Activated CD4-positive, alpha-beta memory T cell treated with anti-CD3 and anti-CD28 coated beads for 36 hours (primary cell): Measurements from ENCODE around the gene NQO1. TPM values are rescaled to one million over a fixed set of nuclear protein-coding genes. Genes with fewer than 3 reads are reported as not detected.
"Not testable (repeated sequence)": the region's sequence is repeated elsewhere in the genome, so short reads cannot be mapped to it uniquely, and the experiment has no call there.

Experiments
- CTCF ChIA-PET: fragments of 350-600 bp; sonication (Branson Sonifier 250); formaldehyde crosslinking; loops from one replicate; lab custom pipeline; 2021; ENCODE audit warnings: antibody characterized with exemption, inconsistent platforms; lab: Charles Lee
- POLR2A ChIA-PET: fragments of 350-600 bp; sonication (Branson Sonifier 250); formaldehyde crosslinking; loops from one replicate; lab custom pipeline; 2021; ENCODE audit warnings: antibody characterized with exemption; lab: Charles Lee
- DNase-seq: peaks from one replicate; pipeline ENCODE4 v3.0.0-alpha.2; 2020
- H3K27ac Mint-ChIP-seq: one replicate; pipeline ENCODE4 v1.8.0; 2021; ENCODE audit warnings: mixed read lengths
- H3K27me3 Mint-ChIP-seq: one replicate; pipeline ENCODE4 v1.8.0; 2021; ENCODE audit warnings: mixed read lengths
- H3K36me3 Mint-ChIP-seq: one replicate; pipeline ENCODE4 v1.8.0; 2021; ENCODE audit warnings: mixed read lengths
- H3K4me1 Mint-ChIP-seq: one replicate; pipeline ENCODE4 v1.8.0; 2021; ENCODE audit warnings: low read depth, mixed read lengths
- H3K4me3 Mint-ChIP-seq: one replicate; pipeline ENCODE4 v1.8.0; 2021; ENCODE audit warnings: mild to moderate bottlenecking, mixed read lengths
- H3K9me3 Mint-ChIP-seq: one replicate; pipeline ENCODE4 v1.8.0; 2021; ENCODE audit warnings: mixed read lengths
- intact Hi-C: fragments of 100-400 bp; cut with micrococcal nuclease; formaldehyde crosslinking; loops from one replicate; pipeline ENCODE4 v1.15.1; 2023
- total RNA-seq, 2 experiments: library from RNA; stranded (reverse); gene quantifications; one replicate each; pipeline ENCODE4 v1.2.3, GENCODE V29; 2021

NQO1 gene
- total RNA-seq, 2 experiments from 2014 or later = 14.9 to 18.2 TPM

- Mint-ChIP-seq H3K36me3 (peaks cover 50% of the 10 kb centered on the region), H3K9me3 (no peaks in the 10 kb centered on the region), H3K27me3 (no peaks in the 10 kb centered on the region), H3K27ac (no peak overlapping the region), H3K4me1 (no peaks in the 10 kb centered on the region), H3K4me3 (no peak overlapping the region)
- POLR2A ChIA-PET = interaction anchor here (0.6 to 1.1 kb wide), 2 partner anchors 9 to 175 kb away, joined by 3 read pairs; no protein-coding TSS in a partner anchor
- CTCF ChIA-PET = interaction anchor here (0.6 kb wide), 1 partner anchor 32 kb away, joined by 3 read pairs; no protein-coding TSS in a partner anchor
- intact Hi-C loops = no loop called here
- no peak for DNase-seq
Measured at GRCh38 chr16:69741519-69741918, 15.2 kb upstream of the NQO1 start.

GRCh38 chr16:69732101-69732500, 5.7 kb upstream of the NQO1 start:
- H3K27ac Mint-ChIP-seq = no peak overlapping the region
- no peak overlapping the region for H3K4me3 Mint-ChIP-seq
- no peaks in the 10 kb centered on the region for H3K9me3 Mint-ChIP-seq
- ChIA-PET POLR2A (no interaction called here), CTCF (interaction anchor here (0.7 to 1.1 kb wide), 2 partner anchors 22 kb away, joined by 4 read pairs; partner anchors contain the start of gene NOB1)
- no peak for DNase-seq
- no peaks in the 10 kb centered on the region for H3K36me3 Mint-ChIP-seq
- H3K4me1 Mint-ChIP-seq = peaks cover 2% of the 10 kb centered on the region
- intact Hi-C loops = no loop called here
- H3K27me3 Mint-ChIP-seq = no peaks in the 10 kb centered on the region

- H3K27ac Mint-ChIP-seq, H3K4me3 Mint-ChIP-seq, H3K27me3 Mint-ChIP-seq, intact Hi-C loops, H3K36me3 Mint-ChIP-seq, DNase-seq, H3K9me3 Mint-ChIP-seq, POLR2A ChIA-PET: not testable (repeated sequence)
- H3K4me1 Mint-ChIP-seq = peaks cover 10% of the 10 kb centered on the region
- CTCF ChIA-PET = interaction anchor here (0.7 kb wide), 1 partner anchor 23 kb away, joined by 4 read pairs; the partner anchor contains the start of gene NOB1
Measured at GRCh38 chr16:69731280-69731679, 4.9 kb upstream of the NQO1 start.

GRCh38 chr16:69729030-69729429, 2.7 kb upstream of the NQO1 start:
- H3K4me3 Mint-ChIP-seq, H3K9me3 Mint-ChIP-seq, H3K27ac Mint-ChIP-seq, POLR2A ChIA-PET, H3K36me3 Mint-ChIP-seq, H3K27me3 Mint-ChIP-seq, DNase-seq, intact Hi-C loops: not testable (repeated sequence)
- CTCF ChIA-PET = interaction anchor here (6.5 kb wide), 1 partner anchor 25 kb away, joined by 54 read pairs; the partner anchor contains the start of gene NOB1
- H3K4me1 Mint-ChIP-seq = peaks cover 17% of the 10 kb centered on the region

GRCh38 chr16:69727916-69728270, 1.5 kb upstream of the NQO1 start:
- DNase-seq = no peak
- H3K4me1 Mint-ChIP-seq = peaks cover 17% of the 10 kb centered on the region
- no peaks in the 10 kb centered on the region for H3K36me3 Mint-ChIP-seq
- H3K9me3 Mint-ChIP-seq = no peaks in the 10 kb centered on the region
- ChIA-PET POLR2A (interaction anchor here (2.3 kb wide), 1 partner anchor 26 kb away, joined by 15 read pairs; the partner anchor contains the start of gene NOB1), CTCF (interaction anchor here (1.4 to 6.5 kb wide), 2 partner anchors 19 to 26 kb away, joined by 4 to 54 read pairs; partner anchors contain the start of gene NOB1)
- intact Hi-C loops = no loop called here
- no peak overlapping the region for H3K27ac Mint-ChIP-seq
- peak overlapping the region; percentile 87 for H3K4me3 Mint-ChIP-seq
- H3K27me3 Mint-ChIP-seq = no peaks in the 10 kb centered on the region

- Mint-ChIP-seq H3K4me3 (peak overlapping the region; percentile 87), H3K36me3 (no peaks in the 10 kb centered on the region), H3K27ac (peak overlapping the region; percentile 86), H3K27me3 (no peaks in the 10 kb centered on the region), H3K4me1 (peaks cover 17% of the 10 kb centered on the region), H3K9me3 (no peaks in the 10 kb centered on the region)
- no peak for DNase-seq
- intact Hi-C loops = loop anchor here (1.0 kb wide), 4 partner anchors 16 to 301 kb away; partner anchors contain the start of genes CYB5B and NOB1
- ChIA-PET CTCF (interaction anchor here (0.6 to 6.5 kb wide), 3 partner anchors 28 to 597 kb away, joined by 3 to 54 read pairs (median 3); partner anchors contain the start of gene NOB1), POLR2A (interaction anchor here (0.6 to 2.3 kb wide), 4 partner anchors 12 to 330 kb away, joined by 3 to 15 read pairs (median 5); partner anchors contain the start of gene NOB1)
Measured at GRCh38 chr16:69725480-69726312, 664 bp downstream of the NQO1 start.

GRCh38 chr16:69724981-69725479, 1.3 kb downstream of the NQO1 start:
- Mint-ChIP-seq H3K27ac (no peak overlapping the region), H3K27me3 (no peaks in the 10 kb centered on the region), H3K9me3 (no peaks in the 10 kb centered on the region), H3K4me3 (no peak overlapping the region), H3K4me1 (peaks cover 17% of the 10 kb centered on the region), H3K36me3 (no peaks in the 10 kb centered on the region)
- ChIA-PET CTCF (interaction anchor here (6.5 kb wide), 1 partner anchor 29 kb away, joined by 54 read pairs; the partner anchor contains the start of gene NOB1), POLR2A (interaction anchor here (1.4 kb wide), 1 partner anchor 30 kb away, joined by 5 read pairs; the partner anchor contains the start of gene NOB1)
- intact Hi-C loops = no loop called here
- no peak for DNase-seq

- no peak overlapping the region for H3K4me3 Mint-ChIP-seq
- ChIA-PET CTCF (interaction anchor here (0.6 to 6.5 kb wide), 2 partner anchors 30 to 49 kb away, joined by 3 to 54 read pairs; partner anchors contain the start of gene NOB1), POLR2A (interaction anchor here (1.4 kb wide), 1 partner anchor 30 kb away, joined by 5 read pairs; the partner anchor contains the start of gene NOB1)
- no peaks in the 10 kb centered on the region for H3K27me3 Mint-ChIP-seq
- H3K9me3 Mint-ChIP-seq = no peaks in the 10 kb centered on the region
- peaks cover 17% of the 10 kb centered on the region for H3K4me1 Mint-ChIP-seq
- no peak overlapping the region for H3K27ac Mint-ChIP-seq
- no peaks in the 10 kb centered on the region for H3K36me3 Mint-ChIP-seq
- intact Hi-C loops = no loop called here
- DNase-seq = no peak
Measured at GRCh38 chr16:69724414-69724873, 1.9 kb downstream of the NQO1 start.

- H3K27me3 Mint-ChIP-seq = no peaks in the 10 kb centered on the region
- no peaks in the 10 kb centered on the region for H3K36me3 Mint-ChIP-seq
- peaks cover 9% of the 10 kb centered on the region for H3K4me1 Mint-ChIP-seq
- no peak overlapping the region for H3K27ac Mint-ChIP-seq
- no peaks in the 10 kb centered on the region for H3K9me3 Mint-ChIP-seq
- H3K4me3 Mint-ChIP-seq = no peak overlapping the region
- POLR2A ChIA-PET = interaction anchor here (0.6 kb wide), 1 partner anchor 284 kb away, joined by 3 read pairs; no protein-coding TSS in a partner anchor
- intact Hi-C loops = no loop called here
- CTCF ChIA-PET = interaction anchor here (0.6 to 1.8 kb wide), 3 partner anchors 12 to 343 kb away, joined by 4 to 13 read pairs (median 5); partner anchors contain the start of gene NOB1
- DNase-seq = no peak
Measured at GRCh38 chr16:69721441-69721957, 4.9 kb downstream of the NQO1 start.

GRCh38 chr16:69720822-69721430, 5.4 kb downstream of the NQO1 start:
- intact Hi-C loops = no loop called here
- CTCF ChIA-PET = interaction anchor here (0.6 to 1.8 kb wide), 4 partner anchors 12 to 342 kb away, joined by 3 to 13 read pairs (median 4); partner anchors contain the start of gene NOB1
- no peak overlapping the region for H3K4me3 Mint-ChIP-seq
- H3K27me3 Mint-ChIP-seq = no peaks in the 10 kb centered on the region
- peaks cover 5% of the 10 kb centered on the region for H3K4me1 Mint-ChIP-seq
- no peaks in the 10 kb centered on the region for H3K9me3 Mint-ChIP-seq
- DNase-seq = no peak
- no peaks in the 10 kb centered on the region for H3K36me3 Mint-ChIP-seq
- POLR2A ChIA-PET = no interaction called here
- H3K27ac Mint-ChIP-seq = no peak overlapping the region

- peaks cover 2% of the 10 kb centered on the region for H3K36me3 Mint-ChIP-seq
- no peak overlapping the region for H3K4me3 Mint-ChIP-seq
- intact Hi-C loops = no loop called here
- H3K27ac Mint-ChIP-seq = no peak overlapping the region
- no peaks in the 10 kb centered on the region for H3K27me3 Mint-ChIP-seq
- H3K9me3 Mint-ChIP-seq = no peaks in the 10 kb centered on the region
- ChIA-PET CTCF (interaction anchor here (1.2 to 1.3 kb wide), 3 partner anchors 20 to 322 kb away, joined by 3 read pairs; partner anchors contain the start of gene NOB1), POLR2A (no interaction called here)
- no peak for DNase-seq
- no peaks in the 10 kb centered on the region for H3K4me1 Mint-ChIP-seq
Measured at GRCh38 chr16:69718111-69718764, 8.1 kb downstream of the NQO1 start.
